Stimulated activated CD4-positive, alpha-beta T cell treated with anti-CD3 and anti-CD28 coated beads, TNF-alpha, amount 100 ng/mL, for 48 hours (primary cell): ENCODE measurements around the gene IZUMO4.
"Not testable (repeated sequence)": the region's sequence is repeated elsewhere in the genome, so short reads cannot be mapped to it uniquely, and the experiment has no call there.

ENCODE experiments used
- DNase-seq, 3 donors: peaks; one replicate each; pipeline ENCODE4 v3.0.0-alpha.2; 2020; ENCODE audit warnings: low read depth in 3 of 3

The IZUMO4 gene

DNA sequence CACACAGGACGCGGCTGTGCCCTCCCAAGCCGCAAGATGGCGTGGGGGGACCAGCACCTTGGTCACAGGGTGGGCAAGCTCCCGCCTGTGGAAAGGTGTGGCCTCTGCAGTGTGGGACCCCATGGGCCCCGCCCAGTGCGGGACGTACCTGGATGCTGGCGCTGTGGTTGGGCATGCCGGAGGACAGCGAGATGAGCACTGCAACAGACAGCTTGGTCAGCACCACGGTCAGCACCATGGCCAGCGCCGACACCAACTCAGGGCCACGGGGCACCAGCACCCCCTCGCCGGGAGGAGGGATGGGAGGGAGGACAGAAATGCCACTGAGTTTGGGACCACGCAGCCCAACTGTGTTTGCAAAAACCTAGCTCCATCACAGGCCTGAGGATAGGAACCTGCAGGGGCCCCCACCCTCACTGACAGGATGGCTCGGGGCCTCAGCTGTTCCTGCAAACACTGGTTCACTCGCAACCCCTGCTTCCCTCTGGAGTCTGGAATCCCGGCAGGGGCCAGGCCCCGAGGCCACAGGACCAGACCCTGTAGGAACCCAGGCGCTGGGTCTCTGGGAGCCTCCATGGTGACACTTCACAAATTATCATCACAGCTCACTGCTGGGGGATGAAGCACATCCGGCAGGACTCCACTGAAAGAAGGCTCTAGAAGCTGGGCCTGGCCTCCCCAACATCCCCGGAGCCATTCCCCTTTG lies 27.1 kb downstream of the IZUMO4 start:
- DNase-seq: no peak

DNA sequence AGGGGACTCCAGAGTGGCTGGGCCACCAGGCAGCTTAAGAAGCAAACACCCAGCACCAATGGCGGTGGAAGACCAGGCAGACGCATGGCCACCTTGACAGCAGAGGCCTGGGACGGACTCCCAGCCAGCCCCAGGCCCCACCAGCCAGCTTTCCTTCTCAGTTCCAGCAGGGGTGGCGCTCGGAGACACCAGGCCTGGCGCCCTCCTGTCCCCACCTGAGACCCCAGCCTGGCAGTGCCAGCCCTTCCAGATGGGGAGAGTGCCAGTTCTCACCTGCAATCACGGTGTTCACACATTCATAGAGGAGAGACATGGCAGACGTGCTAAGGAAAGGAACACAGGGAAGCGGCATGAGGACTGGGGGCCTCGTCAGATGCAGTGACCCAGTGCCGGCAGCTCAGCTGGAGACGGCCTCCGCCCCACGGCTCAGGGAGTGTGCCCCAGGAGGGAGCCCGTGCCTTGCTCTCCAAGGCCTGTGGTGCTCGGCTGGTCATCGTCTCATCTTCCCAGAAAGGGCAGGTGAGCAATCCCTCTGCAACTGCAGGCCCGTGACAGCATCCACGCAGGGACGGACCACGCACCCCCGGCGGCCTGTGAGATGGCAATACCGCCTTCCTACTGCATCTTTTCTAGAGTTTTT lies 30.3 kb downstream of the IZUMO4 start:
- no peak for DNase-seq

DNA sequence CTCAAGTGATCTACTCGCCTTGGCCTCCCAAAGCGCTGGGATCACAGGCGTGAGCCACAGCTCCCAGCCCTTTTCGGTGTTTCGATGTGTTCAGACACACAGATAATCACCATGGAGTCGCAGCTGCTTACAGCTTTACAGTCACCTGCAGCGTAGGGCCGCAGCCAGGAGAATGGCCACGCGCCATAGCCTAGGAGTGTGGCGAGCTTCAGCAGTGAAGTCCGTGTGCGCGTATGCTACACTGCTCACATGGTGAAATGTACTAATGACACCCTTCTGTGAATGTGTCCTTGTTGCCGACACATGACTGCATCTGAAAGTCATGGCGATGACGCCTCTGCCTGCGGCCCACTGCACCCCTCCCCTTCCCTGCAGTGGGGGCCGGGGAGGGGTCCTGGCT lies 31.0 kb downstream of the IZUMO4 start:
- no peak for DNase-seq

DNA sequence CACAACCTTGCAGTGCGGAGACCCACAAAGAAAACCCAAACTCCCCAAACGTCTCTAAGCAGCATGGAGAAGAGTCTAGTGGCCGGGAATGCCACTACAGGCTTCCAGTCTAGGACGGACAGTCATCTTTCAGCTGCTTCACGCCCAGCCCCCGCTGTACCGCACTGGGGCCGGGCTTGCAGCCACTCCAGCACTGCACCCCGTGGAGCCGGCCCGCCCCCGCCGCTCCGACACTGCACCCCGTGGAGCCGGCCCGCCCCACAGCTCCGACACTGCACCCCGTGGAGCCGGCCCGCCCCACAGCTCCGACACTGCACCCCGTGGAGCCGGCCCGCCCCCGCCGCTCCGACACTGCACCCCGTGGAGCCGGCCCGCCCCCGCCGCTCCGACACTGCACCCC lies 31.5 kb downstream of the IZUMO4 start:
- not testable (repeated sequence) for DNase-seq

DNA sequence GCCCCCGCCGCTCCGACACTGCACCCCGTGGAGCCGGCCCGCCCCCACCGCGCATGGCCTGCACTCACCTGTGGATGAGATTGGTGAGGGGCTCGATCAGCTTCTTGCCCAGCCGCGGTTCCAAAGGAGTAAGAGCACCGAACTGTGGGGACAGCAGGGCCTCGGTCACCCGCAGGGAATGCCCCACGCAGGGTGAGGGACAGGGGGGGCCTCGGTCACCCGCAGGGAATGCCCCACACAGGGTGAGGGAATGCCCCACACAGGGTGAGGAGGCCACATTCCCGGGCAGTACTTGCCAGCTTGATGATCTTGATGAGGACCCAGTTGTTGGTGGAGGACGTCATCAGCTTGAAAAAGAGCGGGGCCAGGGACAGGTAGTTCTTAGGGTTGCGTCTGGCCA lies 32.3 kb downstream of the IZUMO4 start:
- DNase-seq: no peak

DNA sequence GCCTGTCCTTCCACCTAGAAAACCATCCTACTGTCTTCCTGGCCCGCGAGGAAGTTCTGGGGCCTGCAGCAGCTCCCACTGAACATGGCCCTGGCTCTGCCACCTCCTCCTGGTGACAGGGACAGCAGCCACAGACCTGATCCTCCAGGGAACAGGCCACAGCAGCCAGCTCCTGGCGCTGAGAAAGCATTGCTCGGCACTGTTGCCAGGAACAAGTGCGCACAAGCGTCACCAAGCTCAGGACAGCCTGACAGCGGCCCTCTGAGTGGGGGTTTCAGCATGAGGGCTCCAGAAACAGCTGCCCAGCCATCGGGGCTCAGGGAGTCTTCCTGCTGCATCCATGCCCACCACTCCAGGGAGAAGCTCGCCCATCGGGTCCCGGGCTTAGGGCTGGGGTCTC lies 32.8 kb downstream of the IZUMO4 start:
- no peak for DNase-seq

DNA sequence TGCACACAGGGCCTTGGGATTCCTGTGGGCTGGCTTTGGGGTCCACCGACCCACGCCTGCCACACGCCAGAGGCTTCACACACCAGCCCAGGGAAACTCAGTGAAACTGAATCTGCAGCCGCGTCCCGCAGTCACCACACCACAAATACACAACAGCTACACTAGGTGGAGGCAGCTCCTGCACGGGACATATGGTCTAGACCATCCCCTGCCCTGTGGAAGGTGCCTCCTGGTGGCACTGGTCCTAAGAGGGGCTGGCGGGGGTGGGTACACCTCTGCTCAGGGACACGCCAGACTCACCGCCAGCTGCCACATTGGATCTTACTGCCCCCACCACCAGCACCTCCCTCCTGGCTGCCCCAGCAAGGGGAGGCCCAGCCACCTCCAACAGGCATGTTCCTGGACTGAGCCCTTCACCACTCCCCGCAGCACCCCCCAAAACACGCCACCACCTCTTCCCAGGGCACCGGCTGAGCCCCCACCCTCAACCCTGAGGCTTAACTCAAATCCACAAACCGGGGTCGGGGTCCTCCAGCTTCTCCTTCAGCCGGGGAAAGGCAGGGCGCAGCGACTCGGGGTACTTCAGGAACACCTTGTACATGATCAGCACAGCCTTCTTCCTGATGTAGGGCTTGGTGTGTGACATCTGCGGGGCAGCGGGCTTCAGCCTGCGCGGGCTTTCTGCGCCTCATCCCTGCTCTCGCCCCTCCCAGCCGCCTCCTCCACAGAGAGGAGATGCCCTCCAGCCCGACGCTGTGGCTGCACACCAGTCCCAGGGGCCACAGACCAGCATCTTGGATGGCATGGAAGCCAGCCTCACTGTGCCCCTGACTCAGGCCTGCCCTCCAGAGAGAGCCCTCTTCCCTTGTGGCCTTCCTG lies 33.4 kb downstream of the IZUMO4 start:
- DNase-seq: no peak

DNA sequence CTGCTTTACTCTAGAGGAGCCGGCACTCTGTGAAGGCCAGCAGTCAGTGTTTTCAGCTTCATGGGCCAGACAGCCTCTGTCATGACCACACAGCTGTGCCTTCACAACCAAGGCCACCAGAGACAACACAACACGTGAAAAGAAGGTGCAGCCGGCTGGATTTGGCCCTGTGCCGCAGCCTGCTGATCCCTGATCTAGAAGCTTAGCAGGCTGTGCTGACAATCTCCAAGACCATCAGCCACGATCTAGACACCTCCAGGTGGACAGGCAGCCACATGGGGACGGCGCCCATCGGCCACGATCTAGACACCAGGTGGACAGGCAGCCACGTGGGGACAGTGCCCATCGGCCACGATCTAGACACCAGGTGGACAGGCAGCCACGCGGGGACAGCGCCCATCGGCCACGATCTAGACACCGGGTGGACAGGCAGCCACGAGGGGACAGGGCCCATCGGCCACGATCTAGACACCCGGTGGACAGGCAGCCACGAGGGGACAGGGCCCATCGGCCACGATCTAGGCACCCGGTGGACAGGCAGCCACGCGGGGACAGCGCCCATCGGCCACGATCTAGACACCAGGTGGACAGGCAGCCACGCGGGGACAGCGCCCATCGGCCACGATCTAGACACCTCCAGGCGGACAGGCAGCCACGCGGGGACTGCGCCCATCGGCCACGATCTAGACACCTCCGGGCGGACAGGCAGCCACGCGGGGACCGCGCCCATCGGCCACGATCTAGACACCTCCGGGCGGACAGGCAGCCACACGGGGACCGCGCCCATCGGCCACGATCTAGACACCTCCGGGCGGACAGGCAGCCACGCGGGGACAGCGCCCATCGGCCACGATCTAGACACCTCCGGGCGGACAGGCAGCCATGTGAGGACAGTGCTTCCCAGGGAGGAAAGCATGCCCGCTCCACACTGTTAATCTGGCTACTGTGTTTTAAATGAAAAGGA lies 34.6 kb downstream of the IZUMO4 start:
- not testable (repeated sequence) for DNase-seq

DNA sequence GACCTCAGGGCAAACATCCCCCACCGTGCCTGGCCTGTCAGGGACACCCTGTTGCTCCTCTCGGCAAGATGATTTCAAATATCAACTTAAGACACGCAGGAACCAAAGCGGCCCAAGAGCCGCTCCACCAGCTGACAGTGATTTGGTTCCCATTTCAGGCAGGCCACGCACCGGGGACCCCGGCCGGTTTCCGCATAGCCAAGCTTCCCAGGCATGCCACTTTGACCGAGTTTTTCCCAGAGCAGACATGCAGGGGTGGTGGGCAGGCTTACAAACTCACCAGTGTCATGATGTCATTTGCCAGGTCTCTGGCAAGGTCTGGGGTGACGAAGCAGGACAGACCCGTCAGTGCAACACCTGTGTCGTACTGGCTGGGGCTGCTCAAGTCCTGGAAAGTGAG lies 35.5 kb downstream of the IZUMO4 start:
- no peak for DNase-seq

DNA sequence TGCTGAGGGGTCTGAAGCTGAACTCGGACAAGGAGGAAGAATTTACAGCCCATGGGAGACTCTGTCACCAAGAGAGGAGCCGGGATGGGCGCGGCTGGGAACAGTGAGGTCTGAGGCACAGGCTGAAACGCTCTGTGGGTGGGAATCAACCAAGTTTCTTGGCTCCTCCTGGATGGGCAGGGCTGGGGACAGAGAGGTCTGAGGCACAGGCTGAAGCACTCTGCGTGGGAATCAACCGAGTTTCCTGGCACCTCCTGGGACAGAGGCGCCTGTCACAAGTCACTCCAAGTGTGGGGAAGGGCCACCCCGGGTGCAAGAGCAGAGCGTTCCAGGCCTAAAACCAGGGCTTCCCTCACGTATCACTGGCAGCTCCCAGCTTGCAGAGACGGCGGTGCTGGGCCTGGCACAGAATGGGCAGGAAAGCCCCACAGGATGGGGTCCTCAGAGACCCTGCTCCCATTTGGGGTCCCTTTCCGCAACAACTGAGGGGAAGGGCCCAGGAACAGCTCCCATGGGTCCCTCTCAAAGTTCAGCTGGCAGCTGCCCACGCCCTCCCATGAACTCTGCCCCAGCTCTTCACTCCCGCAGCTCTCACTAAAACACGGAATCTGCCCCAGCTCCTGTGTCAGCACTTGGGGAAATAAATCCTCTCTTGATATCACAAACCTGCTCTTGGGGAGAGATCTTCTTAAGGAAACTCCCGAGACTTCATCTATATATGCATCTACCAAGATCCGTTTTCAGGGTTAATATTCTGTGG lies 36.2 kb downstream of the IZUMO4 start:
- no peak for DNase-seq

DNA sequence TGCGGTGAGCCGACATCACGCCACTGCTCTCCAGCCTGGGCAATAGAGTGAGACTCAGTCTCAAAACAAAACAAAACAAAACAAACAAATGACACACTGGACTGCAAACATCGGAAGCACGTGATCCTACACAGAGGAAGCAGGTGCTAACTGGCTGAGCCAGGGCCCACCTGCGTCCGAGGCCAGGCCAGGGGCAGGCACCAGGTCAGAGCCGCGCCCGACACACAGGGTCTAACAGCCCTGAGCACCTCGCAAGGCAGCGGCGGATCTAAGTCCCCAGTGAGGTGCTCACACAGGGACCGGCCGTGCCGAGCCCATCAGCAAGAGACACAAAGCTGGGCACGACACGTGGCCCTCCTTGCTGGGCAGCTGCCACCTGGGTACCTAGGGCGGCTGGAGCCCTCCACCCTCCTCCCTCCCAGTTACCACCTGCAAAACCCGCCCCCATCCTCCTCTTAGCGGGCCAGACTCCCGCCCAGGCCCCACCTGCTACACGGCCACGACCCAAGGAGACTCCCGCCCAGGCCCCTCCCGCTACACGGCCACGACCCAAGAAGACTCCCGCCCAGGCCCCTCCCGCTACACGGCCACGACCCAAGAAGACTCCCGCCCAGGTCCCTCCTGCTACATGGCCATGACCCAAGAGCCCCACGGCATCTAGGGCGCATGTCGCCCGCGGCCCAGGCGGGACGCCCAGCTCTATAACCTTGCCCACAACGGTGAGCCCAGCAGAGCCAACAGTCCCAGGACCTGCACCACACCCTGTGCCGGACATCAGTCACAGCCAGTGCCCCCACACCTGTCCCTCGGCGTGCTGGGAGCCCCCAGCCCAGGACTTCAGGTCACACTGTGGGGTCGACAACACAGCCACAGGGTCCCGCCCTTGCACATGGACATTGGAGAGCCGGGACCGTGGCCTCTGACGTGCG lies 39.0 kb downstream of the IZUMO4 start:
- no peak for DNase-seq

DNA sequence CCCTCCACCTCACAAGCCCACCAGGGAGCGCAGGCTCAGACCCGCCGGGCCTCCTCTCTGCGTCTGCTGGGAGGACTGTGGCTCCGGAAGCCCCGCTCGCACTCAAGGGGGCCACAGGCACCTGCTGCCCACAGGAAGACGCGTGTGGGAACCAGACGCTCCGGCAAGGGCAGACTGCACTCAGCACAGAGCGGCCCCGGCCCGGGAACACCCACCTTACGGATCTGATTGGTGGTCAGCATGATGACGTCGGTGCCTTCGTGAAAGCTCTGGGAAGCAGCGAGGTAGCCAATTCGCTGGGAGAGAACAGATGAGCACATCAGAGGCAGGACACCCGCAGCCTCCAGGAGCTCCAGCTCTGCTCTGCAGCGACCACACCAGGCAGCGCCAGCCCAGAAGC lies 40.1 kb downstream of the IZUMO4 start:
- no peak for DNase-seq

DNA sequence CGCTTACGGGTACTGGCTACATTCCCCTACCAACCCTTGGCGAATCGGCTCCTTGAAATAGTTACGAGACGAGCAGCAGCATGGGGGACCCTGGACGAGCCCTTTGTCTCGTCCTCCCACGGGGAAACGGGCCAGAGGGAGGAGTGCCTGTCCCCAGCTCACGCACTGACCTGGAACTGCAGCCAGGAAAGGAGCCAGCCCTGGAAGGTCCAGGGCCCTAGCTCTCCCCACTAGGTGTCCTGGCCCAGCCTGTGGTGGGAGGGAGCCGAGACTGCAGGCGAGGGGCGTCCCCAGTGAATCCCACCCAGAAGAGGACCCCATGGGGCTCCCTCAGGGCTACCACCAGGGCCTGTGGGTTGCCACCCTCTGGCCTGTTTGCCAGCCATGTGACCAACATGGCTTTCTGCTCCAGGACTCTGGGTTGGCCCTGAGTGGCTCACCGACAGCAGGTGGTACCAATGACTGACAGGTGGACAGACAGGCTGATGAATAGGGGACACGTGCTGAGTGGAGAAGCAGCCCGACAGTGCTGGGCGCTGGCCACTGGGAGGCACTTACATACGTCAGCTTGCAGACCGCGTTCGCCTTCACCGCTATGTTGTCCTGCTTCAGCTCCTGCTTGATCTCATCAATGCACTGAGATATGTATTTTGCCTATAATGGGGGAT lies 41.5 kb downstream of the IZUMO4 start:
- DNase-seq: no peak

DNA sequence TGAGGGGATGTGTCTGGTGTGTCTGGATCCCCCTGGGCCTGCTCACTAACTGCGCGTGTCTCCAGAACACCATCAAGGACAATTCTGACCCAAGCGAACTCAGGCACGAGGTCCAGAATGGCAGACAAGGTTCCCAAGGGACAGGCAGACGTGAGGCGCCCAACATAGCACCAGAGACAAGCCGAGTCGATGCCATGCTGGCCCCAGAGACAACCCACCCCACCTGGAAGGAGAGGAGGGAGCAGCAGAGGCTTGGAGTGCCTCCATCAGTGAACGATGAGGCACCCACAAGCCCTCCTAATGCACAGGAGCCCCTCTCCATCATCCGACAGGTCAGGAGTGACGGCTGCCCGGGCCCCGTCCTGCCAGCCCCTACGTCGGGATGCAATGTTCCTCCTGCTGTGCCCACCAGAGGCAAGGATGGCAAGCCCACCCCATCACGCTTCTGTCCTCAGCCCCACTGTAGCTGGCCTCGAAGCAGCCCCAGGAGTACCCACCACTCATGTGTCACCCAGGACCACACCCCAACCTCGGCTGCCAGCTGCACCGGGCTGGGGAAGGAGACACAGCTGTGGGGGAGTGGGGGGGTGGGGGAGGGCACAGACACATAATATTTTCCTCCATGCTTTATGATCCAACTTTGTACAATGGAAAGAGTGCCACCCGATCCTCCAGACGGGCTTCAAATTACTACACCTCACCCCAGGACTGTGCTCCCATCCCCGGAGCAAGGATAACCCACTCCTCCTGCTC lies 42.8 kb downstream of the IZUMO4 start:
- DNase-seq: no peak

DNA sequence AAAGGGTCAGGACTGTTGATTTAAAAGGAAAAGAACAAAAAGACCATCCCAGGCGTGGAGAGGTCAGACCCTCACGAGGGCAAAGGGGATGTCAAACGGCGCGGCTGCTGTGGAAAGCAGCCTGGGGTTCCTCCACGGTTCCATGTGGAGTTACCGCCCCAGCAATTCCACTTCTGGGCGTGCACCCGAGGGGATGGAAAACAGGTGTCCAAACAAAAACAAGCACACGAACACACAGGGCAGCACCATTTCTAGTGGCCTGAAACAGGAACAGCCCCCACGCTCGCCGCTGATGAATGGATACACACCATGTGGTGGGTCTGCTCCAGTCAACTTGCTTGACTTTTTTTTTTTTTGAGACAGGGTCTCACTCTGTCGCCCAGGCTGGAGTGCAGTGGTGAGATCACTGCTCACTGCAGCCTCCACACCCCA lies 43.4 kb downstream of the IZUMO4 start:
- DNase-seq: no peak

DNA sequence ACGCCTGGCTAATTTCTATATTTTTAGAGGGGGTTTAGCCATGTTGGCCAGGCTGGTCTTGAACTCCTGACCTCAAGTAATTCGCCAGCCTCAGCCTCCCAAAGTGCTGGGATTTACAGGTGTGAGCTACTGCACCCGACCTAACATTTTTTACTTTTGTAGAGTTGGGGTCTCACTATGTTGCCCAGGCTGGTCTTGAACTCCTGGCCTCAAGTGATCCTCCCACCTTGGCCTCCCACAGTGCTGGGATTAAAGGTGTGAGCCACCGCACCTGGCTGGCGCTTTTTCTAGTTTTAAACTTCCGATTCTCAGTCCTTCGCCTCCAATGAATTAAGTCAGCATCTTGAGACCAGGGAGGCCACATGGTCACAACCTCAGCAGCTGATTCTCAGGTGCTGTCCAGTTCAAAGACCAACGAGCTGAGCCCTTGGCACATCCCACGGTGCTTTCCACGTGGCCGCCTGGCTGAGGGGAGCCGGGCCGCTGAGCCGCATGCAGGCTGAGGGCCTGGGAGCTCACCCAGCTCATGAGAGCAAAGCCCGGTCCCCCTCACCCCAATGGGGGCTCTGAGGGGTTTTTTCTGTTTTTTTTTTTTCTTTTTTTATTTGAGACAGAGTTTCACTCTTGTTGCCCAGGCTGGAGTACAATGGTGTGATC lies 45.6 kb downstream of the IZUMO4 start:
- DNase-seq: no peak

DNA sequence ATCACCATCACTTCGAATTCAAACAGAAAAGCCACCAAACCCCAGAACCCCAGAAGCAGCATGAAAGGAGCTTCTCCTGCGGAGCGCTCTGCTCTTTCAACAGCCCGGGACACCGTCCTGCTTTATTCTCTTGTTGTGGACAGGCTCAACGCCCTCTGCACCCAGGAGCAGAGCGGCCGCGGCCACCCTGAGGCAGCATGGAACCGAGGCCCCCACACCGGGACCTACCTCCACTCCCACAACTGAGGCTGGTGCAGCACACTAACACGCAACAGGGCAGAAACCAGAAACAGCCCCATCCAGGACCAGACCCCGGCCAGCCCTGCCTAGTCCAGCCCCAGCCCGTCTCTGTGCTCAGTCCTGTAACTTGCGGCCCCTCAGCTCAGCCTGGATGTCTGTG lies 47.5 kb downstream of the IZUMO4 start:
- DNase-seq: no peak

DNA sequence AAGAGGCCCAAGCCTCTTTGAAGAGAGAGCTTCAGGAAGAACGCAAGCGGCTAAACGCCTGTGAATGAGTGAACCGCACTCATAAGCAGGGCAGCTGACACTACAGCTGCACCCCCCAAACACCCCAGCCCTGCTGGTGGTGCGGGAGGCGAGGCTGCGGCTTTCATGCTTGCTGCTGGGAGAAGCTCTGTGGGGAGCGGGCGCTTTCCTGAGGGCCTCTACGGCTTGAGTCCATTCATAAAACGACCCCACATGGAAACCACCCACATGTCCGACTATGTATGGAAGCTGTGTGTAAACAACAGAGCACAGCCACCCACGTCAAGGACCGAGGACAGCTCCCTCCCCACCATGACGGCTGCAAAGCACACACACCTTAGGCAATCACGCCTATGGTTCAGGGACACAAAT lies 49.1 kb downstream of the IZUMO4 start:
- DNase-seq: no peak
